Endothelial cell of umbilical vein (primary cell): ENCODE measurements around the gene ZNF831.

Experiments used
- CTCF ChIP-seq, 2 donors: IDR thresholded peaks; 1 replicate in 1 of 2; 2 replicates in 1 of 2; pipeline ENCODE4 v1.5.1; 2011; ENCODE audit warnings: low read length in 2 of 2, mild to moderate bottlenecking in 2 of 2, moderate library complexity in 2 of 2, control low read depth in 1 of 2, inconsistent platforms in 1 of 2, low read depth in 1 of 2; ENCODE audit not compliant: insufficient read depth in 1 of 2; ENCODE audit errors: extremely low read depth in 1 of 2
- EZH2 ChIP-seq: IDR thresholded peaks from 2 replicates; pipeline ENCODE4 v1.6.1; 2012; ENCODE audit warnings: borderline replicate concordance, low read depth, mild to moderate bottlenecking, moderate library complexity, low read length, inconsistent platforms; ENCODE audit not compliant: severe bottlenecking
- FOS ChIP-seq: IDR thresholded peaks from 2 replicates; pipeline ENCODE4 v1.6.1; 2011; ENCODE audit warnings: mild to moderate bottlenecking, low read length, moderate library complexity, borderline replicate concordance; ENCODE audit not compliant: insufficient read depth
- GATA2 ChIP-seq: IDR thresholded peaks from 2 replicates; pipeline ENCODE4 v1.7.0; 2011; ENCODE audit warnings: low read depth, mild to moderate bottlenecking, moderate library complexity, mixed read lengths, low read length; ENCODE audit not compliant: insufficient read length, insufficient read depth
- JUN ChIP-seq: IDR thresholded peaks from 2 replicates; pipeline ENCODE4 v1.6.1; 2011; ENCODE audit warnings: borderline replicate concordance, low read depth; ENCODE audit not compliant: insufficient read length, insufficient read depth
- MAX ChIP-seq: IDR thresholded peaks from 2 replicates; pipeline ENCODE4 v1.6.1; 2011; ENCODE audit not compliant: insufficient read depth, insufficient read length
- MYC ChIP-seq: IDR thresholded peaks from one replicate; pipeline ENCODE4 v1.6.1; 2011; ENCODE audit warnings: mild to moderate bottlenecking, low read depth, low read length
- POLR2A ChIP-seq: IDR thresholded peaks from 2 replicates; pipeline ENCODE4 v1.6.1; 2012; ENCODE audit warnings: low read depth, mild to moderate bottlenecking, control low read depth, low read length
- POLR2AphosphoS5 ChIP-seq: IDR thresholded peaks from 2 replicates; pipeline ENCODE4 v1.6.1; 2012; ENCODE audit warnings: low read depth, mild to moderate bottlenecking, control low read depth, low read length, moderate library complexity; ENCODE audit not compliant: insufficient read depth

GRCh38 chr20:59150821-59151251 lies 12.8 kb upstream of the ZNF831 start:
- TF ChIP-seq CTCF (IDR thresholded peaks at IDR 0.05; ENCODE audit: extremely low read depth in 1 of 2, insufficient read depth in 1 of 2, low read depth in 1 of 2, low read length in 2 of 2) (no peak), POLR2A (no peak), EZH2 (no peak), FOS (no peak), MAX (no peak), JUN (no peak), POLR2AphosphoS5 (no peak), MYC (no peak), GATA2 (no peak)
